Gastroesophageal sphincter (tissue), 4 donors: Measurements from ENCODE around the gene WDFY3. TPM values are rescaled to one million over a fixed set of nuclear protein-coding genes. Genes with fewer than 3 reads are reported as not detected.
"Not testable (repeated sequence)": the region's sequence is repeated elsewhere in the genome, so short reads cannot be mapped to it uniquely, and the experiment has no call there.

Source experiments
- ATAC-seq: fragments of 150-250 bp; one replicate; pipeline ENCODE4 v1.9.1; 2016; ENCODE audit warnings: mild to moderate bottlenecking, moderate library complexity
- H3K27ac ChIP-seq, 4 donors: fragments of 200-600 bp; sonication (generic) in 3 of 4; 1 replicate in 3 of 4; 2 replicates in 1 of 4; pipeline ENCODE4 v1.5.1; 2016 to 2019
- H3K27me3 ChIP-seq: fragments of 200-600 bp; sonication (generic); one replicate; pipeline ENCODE4 v1.5.1; 2019
- H3K36me3 ChIP-seq, 2 donors: fragments of 200-600 bp; sonication (generic); one replicate each; pipeline ENCODE4 v1.5.1; 2019; ENCODE audit warnings: control low read depth in 1 of 2
- H3K4me1 ChIP-seq, 3 donors: fragments of 200-600 bp; sonication (generic); 1 replicate in 2 of 3; 2 replicates in 1 of 3; pipeline ENCODE4 v1.5.1; 2016 to 2019; ENCODE audit warnings: control low read depth in 2 of 3
- H3K4me3 ChIP-seq, 2 donors: fragments of 200-600 bp; sonication (generic); one replicate each; pipeline ENCODE4 v1.5.1; 2019; ENCODE audit warnings: mild to moderate bottlenecking in 1 of 2, moderate library complexity in 1 of 2
- H3K9me3 ChIP-seq, 3 donors: fragments of 200-600 bp; sonication (generic); one replicate each; pipeline ENCODE4 v1.5.1; 2017 to 2019; ENCODE audit warnings: control low read depth in 2 of 3
- EP300 ChIP-seq: sonication (generic); formaldehyde crosslinking; IDR thresholded peaks from one replicate; pipeline ENCODE4 v1.6.1; 2017; ENCODE audit warnings: antibody characterized with exemption, mild to moderate bottlenecking
- POLR2A ChIP-seq, 2 donors: fragments of 450-650 bp; IDR thresholded peaks; one replicate each; pipeline ENCODE4 v1.6.1; 2017; ENCODE audit warnings: antibody characterized with exemption in 2 of 2, mild to moderate bottlenecking in 2 of 2, moderate library complexity in 1 of 2
- POLR2AphosphoS5 ChIP-seq: sonication (generic); formaldehyde crosslinking; IDR thresholded peaks from one replicate; pipeline ENCODE4 v1.6.1; 2017; ENCODE audit warnings: antibody characterized with exemption
- WGBS, 2 donors: methylation state at CpG; one replicate each; pipeline ENCODE4 v1.1.5; 2018; ENCODE audit warnings: low coverage in 1 of 2; 5-methylcytosine and 5-hydroxymethylcytosine counted together
- total RNA-seq, 4 donors: library from RNA; depleted of rRNA; stranded (reverse); fragments of >200 nt; gene quantifications; one replicate each; pipeline ENCODE4 v1.1.0, GENCODE V29; 2016
- TF ChIP-seq, protein P1 (sequence below), 4 experiments: fragments of 200-600 bp in 2 of 4; fragments of 450-650 bp in 2 of 4; sonication (generic) in 1 of 4; IDR thresholded peaks; one replicate each; pipeline ENCODE4 v1.5.1; 2017 to 2019; ENCODE audit warnings: antibody characterized with exemption in 4 of 4, mild to moderate bottlenecking in 2 of 4, moderate library complexity in 2 of 4

The WDFY3 gene
- total RNA-seq, 4 donors from 2014 or later = 76.7 to 140 (median 90.1) TPM

DNA sequence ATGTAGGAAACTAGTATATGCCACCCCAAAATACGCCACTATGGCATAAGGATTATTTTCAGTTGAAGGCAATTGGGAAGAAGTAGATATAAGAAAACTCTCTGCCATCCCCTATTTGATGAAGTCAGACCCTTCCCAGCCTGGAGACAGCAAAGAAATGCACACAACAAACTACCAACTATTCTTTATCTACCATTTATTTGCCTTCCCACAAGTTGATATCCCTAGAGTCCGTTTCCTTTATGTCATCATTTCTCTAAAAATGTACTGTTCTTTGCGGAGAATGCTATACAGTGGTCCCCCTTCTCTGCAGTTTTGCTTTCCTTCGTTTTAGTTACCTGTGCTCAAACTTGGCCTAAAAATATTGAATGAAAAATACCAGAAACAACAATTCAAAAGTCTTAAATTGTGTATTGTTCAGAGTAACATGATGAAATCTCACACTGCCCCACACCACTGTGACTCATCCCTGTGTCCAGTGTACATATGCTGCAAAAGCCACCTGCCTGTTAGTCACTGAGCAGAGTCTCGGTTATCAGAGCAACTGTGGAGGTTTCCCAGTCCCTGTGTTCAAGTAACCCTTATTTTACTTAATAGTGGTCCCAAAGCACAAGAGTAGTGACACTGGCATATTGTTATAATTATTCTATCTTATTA, 152.3 kb downstream of the WDFY3 start:
- H3K27me3 ChIP-seq = no peaks in the 10 kb centered on the region
- H3K27ac ChIP-seq = no peak overlapping the region
- TF ChIP-seq EP300 = no peak
- TF ChIP-seq POLR2AphosphoS5 = no peak
- TF ChIP-seq, protein P1, sequence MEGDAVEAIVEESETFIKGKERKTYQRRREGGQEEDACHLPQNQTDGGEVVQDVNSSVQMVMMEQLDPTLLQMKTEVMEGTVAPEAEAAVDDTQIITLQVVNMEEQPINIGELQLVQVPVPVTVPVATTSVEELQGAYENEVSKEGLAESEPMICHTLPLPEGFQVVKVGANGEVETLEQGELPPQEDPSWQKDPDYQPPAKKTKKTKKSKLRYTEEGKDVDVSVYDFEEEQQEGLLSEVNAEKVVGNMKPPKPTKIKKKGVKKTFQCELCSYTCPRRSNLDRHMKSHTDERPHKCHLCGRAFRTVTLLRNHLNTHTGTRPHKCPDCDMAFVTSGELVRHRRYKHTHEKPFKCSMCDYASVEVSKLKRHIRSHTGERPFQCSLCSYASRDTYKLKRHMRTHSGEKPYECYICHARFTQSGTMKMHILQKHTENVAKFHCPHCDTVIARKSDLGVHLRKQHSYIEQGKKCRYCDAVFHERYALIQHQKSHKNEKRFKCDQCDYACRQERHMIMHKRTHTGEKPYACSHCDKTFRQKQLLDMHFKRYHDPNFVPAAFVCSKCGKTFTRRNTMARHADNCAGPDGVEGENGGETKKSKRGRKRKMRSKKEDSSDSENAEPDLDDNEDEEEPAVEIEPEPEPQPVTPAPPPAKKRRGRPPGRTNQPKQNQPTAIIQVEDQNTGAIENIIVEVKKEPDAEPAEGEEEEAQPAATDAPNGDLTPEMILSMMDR (IDR thresholded peaks at IDR 0.05) = no peak
- TF ChIP-seq POLR2A (IDR thresholded peaks at IDR 0.05) = no peak
- H3K9me3 ChIP-seq = no peaks in the 10 kb centered on the region
- H3K36me3 ChIP-seq = peaks cover 2 to 38% of the 10 kb centered on the region in 2 donors
- no peak overlapping the region for H3K4me3 ChIP-seq
- peak; percentile 80 for ATAC-seq
- peaks cover 0 to 14% (median 0%) of the 10 kb centered on the region in 3 donors for H3K4me1 ChIP-seq
- 78 to 96% methylated on average over 4 to 5 of the region's 5 CpGs for WGBS, 2 donors

DNA sequence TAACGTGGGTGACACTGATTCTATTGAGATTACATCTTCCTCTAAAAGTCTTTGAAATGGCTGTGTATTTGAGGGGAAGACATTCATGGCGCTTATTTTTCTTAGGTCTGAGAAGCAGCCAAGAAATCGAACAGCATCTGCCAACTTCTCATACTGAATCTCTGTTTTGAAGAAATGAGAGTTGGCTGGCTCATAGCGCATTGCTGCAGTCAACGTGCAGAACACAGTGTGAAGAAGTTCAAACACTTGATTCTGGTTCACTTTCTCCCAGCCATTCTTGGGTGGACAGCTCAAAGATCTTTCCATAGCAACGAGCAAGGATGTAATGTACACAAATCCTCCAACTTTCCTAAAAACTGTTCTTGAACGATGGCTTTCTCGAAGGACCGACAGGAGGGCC, 156.5 kb downstream of the WDFY3 start:
- Histone ChIP-seq H3K36me3 (peaks cover 0 to 25% of the 10 kb centered on the region in 2 donors), H3K4me1 (peaks cover 0 to 14% (median 0%) of the 10 kb centered on the region in 3 donors), H3K4me3 (no peak overlapping the region), H3K9me3 (no peaks in the 10 kb centered on the region), H3K27ac (no peak overlapping the region), H3K27me3 (no peaks in the 10 kb centered on the region)
- TF ChIP-seq, protein P1 (IDR thresholded peaks at IDR 0.05) = no peak
- no peak for TF ChIP-seq POLR2AphosphoS5
- TF ChIP-seq POLR2A (IDR thresholded peaks at IDR 0.05) = no peak
- no peak for TF ChIP-seq EP300
- ATAC-seq = no peak
- WGBS, 2 donors = 42 to 53% methylated on average over 5 to 9 of the region's 9 CpGs

DNA sequence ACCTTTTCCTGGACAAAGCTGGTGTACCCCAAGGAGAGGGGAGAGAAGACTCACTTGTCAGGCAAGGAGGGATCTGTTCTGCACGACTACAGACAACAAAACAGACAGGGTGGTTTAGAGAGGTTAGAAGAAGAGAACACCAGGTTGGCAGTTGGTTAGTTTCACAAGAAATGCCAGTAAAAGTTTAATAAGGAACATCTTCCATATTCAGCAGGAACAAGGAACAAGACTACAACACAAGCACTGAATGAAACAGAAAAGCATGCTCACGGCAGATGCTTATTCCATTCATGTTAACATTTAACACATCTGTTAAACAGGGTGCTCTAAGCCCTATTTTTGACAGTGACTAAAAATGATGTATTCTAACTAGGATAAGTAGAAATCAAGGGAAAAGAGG, 158.2 kb downstream of the WDFY3 start:
- Histone ChIP-seq H3K27ac (no peak overlapping the region), H3K4me1 (peaks cover 0 to 22% (median 0%) of the 10 kb centered on the region in 3 donors), H3K36me3 (peaks cover 0 to 20% of the 10 kb centered on the region in 2 donors), H3K9me3 (no peaks in the 10 kb centered on the region), H3K27me3 (no peaks in the 10 kb centered on the region), H3K4me3 (no peak overlapping the region)
- no peak for ATAC-seq
- no peak for TF ChIP-seq POLR2A (IDR thresholded peaks at IDR 0.05)
- no peak for TF ChIP-seq EP300
- no peak for TF ChIP-seq POLR2AphosphoS5
- TF ChIP-seq, protein P1 (IDR thresholded peaks at IDR 0.05) = no peak
- WGBS, 2 donors = 81 to 94% methylated on average over 1 to 2 of the region's 2 CpGs

DNA sequence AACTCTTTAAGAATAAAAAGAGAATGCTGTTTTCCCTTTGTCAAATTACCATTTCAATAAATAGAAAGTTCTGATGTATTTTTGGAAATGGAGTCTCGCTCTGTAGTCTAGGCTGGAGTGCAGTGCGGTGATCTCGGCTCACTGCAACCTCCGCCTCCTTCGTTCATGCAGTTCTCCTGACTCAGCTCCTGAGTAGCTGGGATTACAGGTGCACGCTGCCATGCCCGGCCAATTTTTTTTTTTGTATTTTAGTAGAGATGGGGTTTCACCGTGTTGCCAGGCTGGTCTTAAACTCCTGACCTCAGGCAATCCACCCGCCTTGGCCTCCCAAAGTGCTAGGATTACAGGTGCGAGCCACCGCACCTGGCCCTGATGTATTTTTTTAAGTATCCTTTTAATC, 159.9 kb downstream of the WDFY3 start:
- peaks cover 0 to 38% of the 10 kb centered on the region in 2 donors for H3K36me3 ChIP-seq
- not testable (repeated sequence) for H3K27me3 ChIP-seq, H3K9me3 ChIP-seq, H3K4me3 ChIP-seq, ATAC-seq, H3K27ac ChIP-seq
- H3K4me1 ChIP-seq = peaks cover 0 to 22% (median 0%) of the 10 kb centered on the region in 3 donors
- WGBS, 2 donors = 97% methylated on average over 10 to 11 of the region's 11 CpGs

DNA sequence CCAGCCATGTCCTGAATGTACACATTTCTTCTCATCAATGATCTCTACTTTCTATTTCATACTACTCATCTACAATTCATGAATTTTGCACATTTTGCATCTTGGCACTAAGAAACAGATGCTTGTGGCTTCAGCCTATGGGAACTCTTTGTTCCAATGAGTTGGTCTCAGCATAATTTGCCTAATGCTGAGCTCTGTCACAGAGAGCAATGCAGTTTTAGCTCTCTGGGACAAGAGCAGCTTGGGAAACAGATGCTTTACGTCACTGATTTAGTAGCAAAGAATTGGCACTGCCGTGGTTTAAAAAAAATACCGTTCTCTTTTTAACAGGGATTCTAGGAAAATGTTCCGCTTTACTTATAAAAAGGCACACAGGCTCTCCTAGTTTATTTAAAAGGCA, 162.4 kb downstream of the WDFY3 start:
- Histone ChIP-seq H3K4me3 (no peak overlapping the region), H3K9me3 (no peaks in the 10 kb centered on the region), H3K27ac (no peak overlapping the region), H3K4me1 (peaks cover 0 to 8% (median 0%) of the 10 kb centered on the region in 3 donors), H3K36me3 (peaks cover 0 to 50% of the 10 kb centered on the region in 2 donors), H3K27me3 (no peaks in the 10 kb centered on the region)
- TF ChIP-seq, protein P1 (IDR thresholded peaks at IDR 0.05) = no peak
- TF ChIP-seq EP300 (no peak), POLR2A (IDR thresholded peaks at IDR 0.05) (no peak), POLR2AphosphoS5 (no peak)
- no peak for ATAC-seq
- 36 to 75% methylated on average over 4 of the region's 4 CpGs for WGBS, 2 donors
